Liver (tissue), 9 donors: ENCODE measurements around the gene IZUMO1. TPM values are rescaled to one million over a fixed set of nuclear protein-coding genes. Genes with fewer than 3 reads are reported as not detected.

Experiments used
- DNase-seq: peaks from one replicate; pipeline ENCODE4 v3.0.0-alpha.2; 2017; ENCODE audit warnings: low spot score
- H3K27ac ChIP-seq, 2 donors: one replicate each; pipeline ENCODE4 v1.7.0; 2013; ENCODE audit warnings: inconsistent platforms in 2 of 2, low read length in 2 of 2, control low read depth in 1 of 2, low read depth in 1 of 2, mild to moderate bottlenecking in 1 of 2
- H3K27me3 ChIP-seq, 4 donors: one replicate each; pipeline versions ENCODE4 v1.6.1 to v1.7.0; 2013; ENCODE audit warnings: low read length in 3 of 4, inconsistent platforms in 1 of 4, mild to moderate bottlenecking in 1 of 4, moderate library complexity in 1 of 4; ENCODE audit not compliant: control insufficient read depth in 4 of 4, insufficient read depth in 4 of 4
- H3K36me3 ChIP-seq, 4 donors: one replicate each; pipeline versions ENCODE4 v1.6.1 to v1.7.0; 2013; ENCODE audit warnings: low read length in 3 of 4, mild to moderate bottlenecking in 3 of 4, low read depth in 1 of 4, moderate library complexity in 1 of 4; ENCODE audit not compliant: control insufficient read depth in 4 of 4, insufficient read depth in 3 of 4
- H3K4me1 ChIP-seq, 4 donors: one replicate each; pipeline versions ENCODE4 v1.6.1 to v1.7.0; 2013; ENCODE audit warnings: low read length in 3 of 4, mild to moderate bottlenecking in 3 of 4, moderate library complexity in 1 of 4; ENCODE audit not compliant: control insufficient read depth in 4 of 4, insufficient read depth in 4 of 4
- H3K4me3 ChIP-seq, 3 donors: one replicate each; pipeline versions ENCODE4 v1.6.1 to v1.7.0; 2013; ENCODE audit warnings: low read length in 3 of 3, control low read depth in 1 of 3, low read depth in 1 of 3, mild to moderate bottlenecking in 1 of 3
- H3K9ac ChIP-seq, 2 donors: one replicate each; pipeline ENCODE4 v1.7.0; 2013; ENCODE audit warnings: low read length in 2 of 2, mild to moderate bottlenecking in 2 of 2, moderate library complexity in 2 of 2, control low read depth in 1 of 2, low read depth in 1 of 2
- H3K9me3 ChIP-seq, 4 donors: one replicate each; pipeline versions ENCODE4 v1.6.1 to v1.7.0; 2013; ENCODE audit warnings: low read length in 3 of 4; ENCODE audit not compliant: control insufficient read depth in 4 of 4
- ATF3 ChIP-seq: IDR thresholded peaks from 2 replicates; pipeline ENCODE4 v1.6.1; 2016; ENCODE audit warnings: antibody characterized with exemption
- CTCF ChIP-seq: fragments of 150-350 bp; IDR thresholded peaks from 2 replicates; pipeline ENCODE4 v1.5.1; 2017; ENCODE audit warnings: improper control_type of control experiment, low read depth, low read length; ENCODE audit not compliant: missing input control
- EGR1 ChIP-seq, 2 donors: IDR thresholded peaks; 2 replicates each; pipeline ENCODE4 v1.6.1; 2016 to 2018; ENCODE audit warnings: antibody characterized with exemption in 2 of 2, low read depth in 2 of 2
- FOXA1 ChIP-seq: IDR thresholded peaks from 2 replicates; pipeline ENCODE4 v1.6.1; 2016; ENCODE audit warnings: antibody characterized with exemption
- FOXA2 ChIP-seq: IDR thresholded peaks from 2 replicates; pipeline ENCODE4 v1.6.1; 2016; ENCODE audit warnings: antibody characterized with exemption
- GABPA ChIP-seq, 2 donors: IDR thresholded peaks in 1 of 2; conservative IDR thresholded peaks in 1 of 2; 2 replicates each; pipeline ENCODE4 v1.6.1; 2016; ENCODE audit warnings: antibody characterized with exemption in 2 of 2, mild to moderate bottlenecking in 1 of 2, moderate library complexity in 1 of 2
- HNF4A ChIP-seq, 2 donors: conservative IDR thresholded peaks; 2 replicates each; pipeline ENCODE4 v1.6.1; 2016; ENCODE audit warnings: antibody characterized with exemption in 2 of 2, mild to moderate bottlenecking in 2 of 2
- HNF4G ChIP-seq: IDR thresholded peaks from 2 replicates; pipeline ENCODE4 v1.6.1; 2016; ENCODE audit warnings: antibody characterized with exemption
- JUND ChIP-seq, 2 donors: IDR thresholded peaks; 2 replicates each; pipeline ENCODE4 v1.6.1; 2016; ENCODE audit warnings: antibody characterized with exemption in 2 of 2
- MAX ChIP-seq: IDR thresholded peaks from 2 replicates; pipeline ENCODE4 v1.6.1; 2016; ENCODE audit warnings: antibody characterized with exemption
- NR2F2 ChIP-seq: IDR thresholded peaks from 2 replicates; pipeline ENCODE4 v1.6.1; 2016; ENCODE audit warnings: antibody characterized with exemption
- RAD21 ChIP-seq, 2 donors: IDR thresholded peaks; 2 replicates each; pipeline ENCODE4 v1.6.1; 2016; ENCODE audit warnings: antibody characterized with exemption in 2 of 2, mild to moderate bottlenecking in 2 of 2
- REST ChIP-seq: IDR thresholded peaks from 2 replicates; pipeline ENCODE4 v1.6.1; 2016; ENCODE audit warnings: antibody characterized with exemption, mild to moderate bottlenecking
- RXRA ChIP-seq, 2 donors: IDR thresholded peaks; 2 replicates each; pipeline ENCODE4 v1.6.1; 2017 to 2018; ENCODE audit warnings: antibody characterized with exemption in 2 of 2, mild to moderate bottlenecking in 1 of 2
- SP1 ChIP-seq: IDR thresholded peaks from 2 replicates; pipeline ENCODE4 v1.6.1; 2018; ENCODE audit warnings: antibody characterized with exemption, mild to moderate bottlenecking
- TAF1 ChIP-seq: conservative IDR thresholded peaks from 2 replicates; pipeline ENCODE4 v1.6.1; 2016; ENCODE audit warnings: antibody characterized with exemption, mild to moderate bottlenecking
- YY1 ChIP-seq: IDR thresholded peaks from 2 replicates; pipeline ENCODE4 v1.6.1; 2016; ENCODE audit warnings: antibody characterized with exemption, mild to moderate bottlenecking
- ZBTB33 ChIP-seq: IDR thresholded peaks from 2 replicates; pipeline ENCODE4 v1.6.1; 2016; ENCODE audit warnings: antibody characterized with exemption
- WGBS: extraction: QIAGEN DNeasy Blood & Tissue Kit; methylation state at CpG from one replicate; pipeline ENCODE4 v1.1.7; 2013; 5-methylcytosine and 5-hydroxymethylcytosine counted together
- polyA plus RNA-seq, 2 donors: library from polyadenylated mRNA; stranded (reverse) in 1 of 2; unstranded in 1 of 2; fragments of 200-250 nt in 1 of 2; fragments of >200 nt in 1 of 2; fragmentation: Nextera tagmentation in 1 of 2; extraction: Ambion mirVana in 1 of 2; gene quantifications; one replicate each; pipeline versions ENCODE4 v1.2.1 to v1.2.3, GENCODE V29; 2013 to 2015
- total RNA-seq, 2 donors: library from RNA; depleted of rRNA; stranded (reverse); fragments of >200 nt; gene quantifications; one replicate each; pipeline ENCODE4 v1.2.3, GENCODE V29; 2014
- donor health status: healthy.
- donor health status: healthy.
- donor health status: healthy.
- donor health status: healthy.
- donor health status: healthy.

IZUMO1 gene
- total and polyA plus RNA-seq, 4 donors = 0.33 to 0.47 TPM; not detected in 2

- H3K9ac ChIP-seq = no peak overlapping the region
These were observed 47.6 kb upstream of the IZUMO1 start for GRCh38 chr19:48794291-48794690.

More at GRCh38 chr19:48794291-48794690, 47.6 kb upstream of the IZUMO1 start:
- Histone ChIP-seq H3K4me1 (peaks cover 2 to 16% (median 11%) of the 10 kb centered on the region in 4 donors), H3K27ac (no peak overlapping the region), H3K4me3 (no peak overlapping the region), H3K27me3 (no peaks in the 10 kb centered on the region), H3K36me3 (peaks cover 0 to 2% (median 0%) of the 10 kb centered on the region in 4 donors), H3K9me3 (no peaks in the 10 kb centered on the region)
- TF ChIP-seq RAD21 (IDR thresholded peaks at IDR 0.05) (no peak), GABPA (IDR thresholded peaks at IDR 0.05 in 1 of 2, conservative IDR thresholded peaks at IDR 0.05 in 1 of 2) (no peak), FOXA1 (no peak), MAX (no peak), ZBTB33 (no peak), JUND (IDR thresholded peaks at IDR 0.05) (no peak), EGR1 (IDR thresholded peaks at IDR 0.05; ENCODE audit: low read depth in 2 of 2) (no peak), NR2F2 (no peak), FOXA2 (no peak), ATF3 (no peak), HNF4A (conservative IDR thresholded peaks at IDR 0.05) (no peak), CTCF (no peak), RXRA (IDR thresholded peaks at IDR 0.05) (no peak), SP1 (no peak), HNF4G (no peak), REST (no peak), TAF1 (no peak), YY1 (no peak)
- no peak for DNase-seq
- WGBS = 90% methylated on average over 6 of the region's 6 CpGs
